Mucosa of stomach (tissue), 1 donor: Measurements from ENCODE around the gene ARHGAP29.

Source experiments
- H3K27me3 ChIP-seq: one replicate; pipeline ENCODE4 v1.7.0; 2013; ENCODE audit warnings: mild to moderate bottlenecking, low read length; ENCODE audit not compliant: control insufficient read depth, insufficient read depth
- H3K36me3 ChIP-seq: one replicate; pipeline ENCODE4 v1.7.0; 2013; ENCODE audit warnings: low read length; ENCODE audit not compliant: control insufficient read depth, insufficient read depth
- H3K4me1 ChIP-seq: one replicate; pipeline ENCODE4 v1.7.0; 2013; ENCODE audit warnings: mild to moderate bottlenecking, low read length; ENCODE audit not compliant: control insufficient read depth, insufficient read depth
- H3K4me3 ChIP-seq: one replicate; pipeline ENCODE4 v1.7.0; 2013; ENCODE audit warnings: low read length
- H3K9ac ChIP-seq: one replicate; pipeline ENCODE4 v1.7.0; 2013; ENCODE audit warnings: mild to moderate bottlenecking, low read length, moderate library complexity
- H3K9me3 ChIP-seq: one replicate; pipeline ENCODE4 v1.7.0; 2013; ENCODE audit warnings: mild to moderate bottlenecking, low read length, moderate library complexity; ENCODE audit not compliant: control insufficient read depth
- donor health status: Pancreatic carcinoma.

Gene ARHGAP29

DNA sequence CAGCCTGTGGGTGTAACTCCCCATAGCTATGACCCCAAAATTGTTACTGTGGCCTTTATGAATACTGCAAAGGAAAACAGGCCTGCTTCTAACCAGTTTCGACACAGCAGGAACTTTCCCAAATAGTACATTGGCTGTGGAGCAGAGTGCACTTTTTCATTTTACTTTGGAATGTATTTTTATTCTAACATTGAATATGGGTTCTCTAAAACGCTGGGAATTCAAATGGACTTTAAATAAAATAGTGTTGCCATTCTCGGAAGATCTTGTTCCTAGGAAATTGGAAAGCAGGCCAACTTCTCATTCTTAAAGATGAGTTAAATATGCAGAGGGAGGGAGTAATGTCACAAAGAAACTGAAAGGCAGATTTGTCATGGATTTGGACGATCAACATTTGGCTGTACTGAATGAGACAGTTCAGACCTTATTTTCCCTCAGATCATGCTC, 39.6 kb upstream of the ARHGAP29 start:
- Histone ChIP-seq H3K36me3 (no peaks in the 10 kb centered on the region), H3K9ac (no peak overlapping the region), H3K27me3 (no peaks in the 10 kb centered on the region), H3K4me1 (peaks cover 12% of the 10 kb centered on the region), H3K9me3 (no peaks in the 10 kb centered on the region), H3K4me3 (no peak overlapping the region)

DNA sequence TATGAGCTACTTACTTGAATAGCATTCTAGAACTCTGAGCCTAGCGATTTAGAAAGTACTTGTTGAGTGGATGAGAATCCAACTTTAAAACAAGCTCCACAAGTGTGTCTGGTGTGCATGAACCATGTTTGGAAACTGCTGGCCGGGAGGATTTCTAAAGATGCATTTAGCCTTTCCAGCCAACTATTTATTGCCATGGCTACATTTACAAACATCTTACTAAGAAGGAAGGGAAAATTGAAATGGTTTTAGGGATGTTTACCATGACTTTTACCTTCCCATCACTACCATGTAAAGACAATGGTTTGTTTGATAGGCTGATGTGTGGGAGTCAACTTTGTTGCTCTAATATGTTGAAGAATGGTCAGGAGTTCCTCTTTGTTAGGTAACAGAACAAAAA, 37.7 kb upstream of the ARHGAP29 start:
- peaks cover 12% of the 10 kb centered on the region for H3K4me1 ChIP-seq
- H3K4me3 ChIP-seq, result no peak overlapping the region
- no peaks in the 10 kb centered on the region for H3K36me3 ChIP-seq
- no peaks in the 10 kb centered on the region for H3K27me3 ChIP-seq
- no peak overlapping the region for H3K9ac ChIP-seq
- H3K9me3 ChIP-seq, result no peaks in the 10 kb centered on the region

DNA sequence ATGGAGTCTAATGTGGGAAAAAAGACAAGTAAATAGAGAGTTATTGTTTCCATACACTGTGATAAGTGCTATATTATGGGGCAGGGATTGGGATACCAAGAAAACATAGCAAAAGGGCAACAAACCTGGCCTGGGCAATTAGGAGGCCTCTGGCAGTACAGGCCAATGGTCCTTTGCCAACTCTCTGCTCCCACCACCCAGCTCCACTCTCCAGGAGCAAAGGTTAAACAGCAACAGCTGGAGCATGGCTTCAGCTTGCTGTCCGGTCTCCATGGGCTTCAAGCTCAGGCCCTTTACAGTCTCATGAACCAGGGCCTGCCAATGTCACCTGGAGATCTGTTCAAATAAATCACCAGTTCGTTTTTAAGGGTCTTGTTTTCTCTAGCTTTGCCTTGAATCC, 37.2 kb upstream of the ARHGAP29 start:
- Histone ChIP-seq H3K4me3 (no peak overlapping the region), H3K9me3 (no peaks in the 10 kb centered on the region), H3K4me1 (peaks cover 12% of the 10 kb centered on the region), H3K27me3 (no peaks in the 10 kb centered on the region), H3K9ac (no peak overlapping the region), H3K36me3 (no peaks in the 10 kb centered on the region)

DNA sequence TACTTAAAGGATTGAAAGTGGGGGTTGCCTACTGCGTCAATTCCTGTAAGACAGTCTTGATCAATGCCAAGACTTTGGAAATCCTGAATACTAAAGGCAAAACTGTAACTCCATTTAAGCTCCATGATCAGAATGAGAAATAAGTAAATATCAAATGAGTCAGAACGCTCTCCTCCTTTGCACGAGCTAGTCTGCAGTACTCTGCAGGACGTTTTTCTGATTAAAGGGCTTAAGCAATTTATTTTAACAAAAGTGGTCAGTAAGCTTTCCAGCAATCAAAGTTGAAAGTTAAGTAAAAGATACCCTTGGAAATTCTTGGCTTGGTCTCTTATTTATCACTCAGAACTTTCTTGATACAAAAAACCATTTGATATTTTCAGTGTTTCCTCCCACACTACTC, 35.7 kb upstream of the ARHGAP29 start:
- H3K36me3 ChIP-seq, result no peaks in the 10 kb centered on the region
- no peak overlapping the region for H3K9ac ChIP-seq
- H3K4me3 ChIP-seq, result no peak overlapping the region
- peaks cover 12% of the 10 kb centered on the region for H3K4me1 ChIP-seq
- H3K27me3 ChIP-seq, result no peaks in the 10 kb centered on the region
- H3K9me3 ChIP-seq, result no peaks in the 10 kb centered on the region

DNA sequence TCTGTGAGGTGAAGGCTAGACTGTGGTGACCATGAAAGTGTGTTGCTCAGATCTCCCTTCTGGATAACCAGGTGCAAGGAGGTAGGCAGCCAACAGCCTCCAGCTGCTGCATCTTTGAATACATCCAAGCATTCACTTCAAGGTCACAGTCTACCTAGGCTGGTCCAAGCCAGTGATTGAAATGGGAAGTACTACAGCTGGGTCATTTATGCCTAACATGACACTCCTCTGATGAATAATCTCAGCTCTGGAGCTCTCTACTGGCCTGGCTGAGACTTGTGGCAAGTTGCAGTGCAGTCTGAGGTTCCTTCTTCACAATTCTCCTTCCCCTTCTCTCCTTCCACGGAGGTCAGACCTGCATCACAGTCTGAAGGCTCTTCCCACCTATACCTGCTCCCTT, 35.0 kb upstream of the ARHGAP29 start:
- no peaks in the 10 kb centered on the region for H3K9me3 ChIP-seq
- peaks cover 12% of the 10 kb centered on the region for H3K4me1 ChIP-seq
- H3K27me3 ChIP-seq, result no peaks in the 10 kb centered on the region
- H3K4me3 ChIP-seq, result no peak overlapping the region
- no peaks in the 10 kb centered on the region for H3K36me3 ChIP-seq
- no peak overlapping the region for H3K9ac ChIP-seq

DNA sequence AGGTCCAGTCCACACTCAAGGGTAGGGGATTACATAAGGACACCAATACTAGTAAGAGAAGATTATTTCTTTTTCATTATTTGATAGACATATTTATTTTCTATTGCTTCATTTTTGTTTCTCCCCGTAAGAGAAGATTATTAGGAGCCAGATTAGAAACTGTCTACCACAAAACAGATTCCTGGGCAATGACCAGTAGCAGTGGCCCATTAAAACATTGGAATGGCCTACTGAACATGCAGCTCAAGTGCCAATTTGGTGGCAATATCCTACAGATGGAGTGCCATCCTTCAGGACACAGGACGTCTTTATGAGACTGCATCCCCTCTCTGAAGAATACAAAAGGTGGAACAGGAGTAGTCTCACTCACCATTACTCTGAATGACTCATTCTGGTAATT, 34.0 kb upstream of the ARHGAP29 start:
- Histone ChIP-seq H3K4me1 (peaks cover 12% of the 10 kb centered on the region), H3K27me3 (no peaks in the 10 kb centered on the region), H3K36me3 (no peaks in the 10 kb centered on the region), H3K4me3 (no peak overlapping the region), H3K9ac (no peak overlapping the region), H3K9me3 (no peaks in the 10 kb centered on the region)

DNA sequence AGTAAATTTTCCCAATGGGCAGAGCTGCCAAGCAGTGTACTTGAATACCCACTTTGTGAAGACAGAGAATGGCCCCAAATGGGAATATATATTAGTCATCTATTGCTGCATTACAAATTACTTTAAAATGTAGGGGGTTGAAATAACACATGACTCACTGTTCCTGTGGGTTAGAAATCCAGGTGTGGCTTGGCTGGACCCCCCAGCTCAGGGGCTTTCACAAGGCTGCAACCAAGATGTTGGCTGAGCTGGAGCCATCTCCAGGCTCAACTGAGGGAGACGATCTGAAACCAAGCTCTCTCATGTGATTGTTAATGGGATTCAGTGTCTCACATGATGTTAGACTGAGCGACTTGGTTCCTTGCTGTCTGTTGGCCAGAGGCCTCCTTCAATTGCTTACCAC, 33.4 kb upstream of the ARHGAP29 start:
- no peak overlapping the region for H3K9ac ChIP-seq
- no peaks in the 10 kb centered on the region for H3K36me3 ChIP-seq
- no peaks in the 10 kb centered on the region for H3K9me3 ChIP-seq
- H3K4me1 ChIP-seq, result peaks cover 12% of the 10 kb centered on the region
- no peaks in the 10 kb centered on the region for H3K27me3 ChIP-seq
- H3K4me3 ChIP-seq, result no peak overlapping the region

DNA sequence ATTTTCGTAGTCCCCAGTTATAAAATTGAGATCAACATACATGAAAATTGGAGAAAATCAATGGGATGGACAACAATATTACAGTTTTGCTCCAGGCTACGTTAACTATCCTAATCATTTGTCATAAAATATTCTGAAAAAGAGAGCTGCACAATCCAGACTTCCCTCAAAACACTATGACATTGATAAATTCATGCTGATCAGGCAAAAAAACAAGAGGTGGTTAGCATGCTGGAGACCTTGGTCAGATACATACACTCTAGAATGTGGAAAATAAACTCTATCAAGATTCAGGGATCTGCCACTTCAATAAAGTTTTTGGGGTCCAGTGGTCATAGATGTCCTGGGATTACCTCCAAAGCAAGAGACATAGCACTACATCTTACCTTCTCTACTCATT, 32.5 kb upstream of the ARHGAP29 start:
- Histone ChIP-seq H3K4me3 (no peak overlapping the region), H3K9me3 (no peaks in the 10 kb centered on the region), H3K36me3 (no peaks in the 10 kb centered on the region), H3K27me3 (no peaks in the 10 kb centered on the region), H3K9ac (no peak overlapping the region), H3K4me1 (peaks cover 18% of the 10 kb centered on the region)

DNA sequence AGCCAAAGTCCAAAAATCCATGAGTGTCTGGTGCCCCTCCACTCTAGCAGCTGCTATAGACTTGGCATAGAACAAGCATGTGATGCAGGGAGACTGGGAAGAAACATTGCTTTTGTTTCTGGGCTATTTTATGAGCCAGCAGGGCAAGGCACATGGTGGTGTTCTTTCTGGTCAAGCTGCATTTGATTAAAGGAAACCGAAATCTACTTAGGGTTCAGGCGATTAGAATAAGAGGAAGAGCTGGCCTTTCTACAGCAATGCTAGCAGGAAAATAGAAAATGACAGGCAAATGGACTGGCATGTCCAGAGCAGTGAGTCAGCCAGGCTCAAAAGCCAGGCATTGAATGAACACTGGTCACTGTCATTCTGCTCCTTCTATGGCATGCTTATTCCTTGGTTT, 28.5 kb upstream of the ARHGAP29 start:
- Histone ChIP-seq H3K27me3 (no peaks in the 10 kb centered on the region), H3K9me3 (no peaks in the 10 kb centered on the region), H3K9ac (no peak overlapping the region), H3K4me3 (no peak overlapping the region), H3K36me3 (no peaks in the 10 kb centered on the region), H3K4me1 (peaks cover 6% of the 10 kb centered on the region)

DNA sequence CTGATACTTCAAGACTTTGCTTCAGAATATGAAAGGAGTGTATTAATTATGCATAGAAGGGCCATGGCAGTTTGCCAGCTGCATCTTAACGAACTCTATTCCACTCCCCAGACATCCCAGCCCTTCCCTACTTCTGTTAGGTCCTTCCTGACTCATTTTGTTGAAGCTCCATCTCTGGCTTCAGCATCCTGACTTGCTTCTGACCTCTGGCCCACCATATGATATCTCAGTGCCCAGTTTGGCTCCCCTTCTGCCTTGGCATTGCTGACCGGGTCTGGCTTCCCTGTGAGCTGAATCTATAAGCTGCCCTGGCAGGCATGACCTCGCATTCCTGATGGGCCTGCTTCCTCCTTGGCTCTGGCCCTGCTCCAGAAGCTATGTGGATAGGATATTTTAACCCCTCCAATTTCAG, 27.6 kb upstream of the ARHGAP29 start:
- Histone ChIP-seq H3K36me3 (no peaks in the 10 kb centered on the region), H3K4me3 (no peak overlapping the region), H3K4me1 (peaks cover 6% of the 10 kb centered on the region), H3K9me3 (no peaks in the 10 kb centered on the region), H3K27me3 (no peaks in the 10 kb centered on the region), H3K9ac (no peak overlapping the region)

DNA sequence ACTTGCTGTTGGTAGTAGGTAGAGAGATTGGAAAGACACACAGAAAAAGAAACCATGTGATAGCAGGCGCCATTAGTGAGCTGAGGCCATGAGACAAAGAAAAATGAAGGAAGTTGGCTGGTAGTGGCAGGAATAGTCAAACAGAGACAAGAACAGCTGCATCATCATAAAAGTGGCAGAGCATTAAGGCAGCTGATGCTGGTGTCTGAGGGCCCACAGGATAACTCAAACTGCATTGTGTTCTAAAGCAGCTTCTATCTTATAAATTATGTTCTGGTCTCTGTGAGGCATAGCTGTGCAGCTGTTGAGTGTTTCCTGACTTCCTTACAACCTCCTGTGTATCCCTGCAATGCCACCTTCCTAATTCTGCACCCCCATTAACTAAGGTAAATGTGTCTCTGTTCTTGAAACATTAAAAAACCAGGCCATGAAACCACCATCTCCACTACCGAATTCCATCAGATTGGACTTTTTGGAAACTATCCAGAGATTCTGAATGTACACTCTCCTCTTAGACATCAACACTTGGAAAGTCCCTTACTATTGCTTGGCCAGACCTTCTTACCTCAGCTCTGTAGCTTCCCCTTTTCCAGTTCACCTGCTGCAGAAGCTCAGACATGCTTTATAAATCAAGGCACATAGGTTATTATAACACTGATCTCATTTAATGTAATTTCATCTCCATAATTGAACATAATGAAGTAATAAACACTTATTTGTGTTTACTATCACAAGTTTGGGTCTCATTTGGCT, 23.4 kb upstream of the ARHGAP29 start:
- H3K4me3 ChIP-seq, result no peak overlapping the region
- peaks cover 19% of the 10 kb centered on the region for H3K4me1 ChIP-seq
- no peaks in the 10 kb centered on the region for H3K27me3 ChIP-seq
- H3K36me3 ChIP-seq, result no peaks in the 10 kb centered on the region
- H3K9me3 ChIP-seq, result no peaks in the 10 kb centered on the region
- H3K9ac ChIP-seq, result no peak overlapping the region

DNA sequence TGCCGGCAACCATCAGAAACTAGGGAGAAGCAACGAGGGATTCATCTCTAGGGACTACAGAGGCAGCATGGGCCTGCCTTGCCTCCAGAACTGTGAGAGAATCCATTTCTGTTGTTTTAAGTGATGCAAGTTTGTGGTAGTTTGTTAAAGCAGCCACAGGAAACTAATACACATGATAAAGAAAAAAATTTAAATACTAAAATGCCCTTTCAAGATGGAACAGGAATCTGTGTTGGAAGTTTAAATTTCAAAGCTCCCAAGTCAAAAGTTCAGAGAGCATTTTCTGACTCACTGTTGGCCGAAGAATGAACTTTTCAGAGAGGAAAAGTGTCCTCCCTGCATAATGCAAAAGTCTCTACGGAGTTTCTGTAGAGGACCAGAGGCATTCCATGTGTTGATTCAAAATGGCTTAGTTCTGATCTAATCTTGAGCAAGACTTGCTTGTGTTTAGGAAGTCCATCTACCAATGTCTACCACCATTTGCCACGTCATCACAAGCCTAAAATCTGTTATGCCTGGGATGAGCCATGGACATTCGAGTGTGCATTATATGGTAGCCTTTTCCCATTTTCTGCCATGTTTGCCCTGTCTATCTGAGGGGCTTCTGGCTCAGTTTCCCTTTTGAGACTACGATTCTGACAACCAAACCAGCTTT, 22.4 kb upstream of the ARHGAP29 start:
- Histone ChIP-seq H3K9me3 (no peaks in the 10 kb centered on the region), H3K4me1 (peaks cover 23% of the 10 kb centered on the region), H3K36me3 (no peaks in the 10 kb centered on the region), H3K9ac (no peak overlapping the region), H3K27me3 (no peaks in the 10 kb centered on the region), H3K4me3 (no peak overlapping the region)
